Measurements from ENCODE around the gene ARSB. TPM values are rescaled to one million over a fixed set of nuclear protein-coding genes. Genes with fewer than 3 reads are reported as not detected.

ARSB gene
- total and polyA plus RNA-seq, 10 of the 15 experiments (the other 5 are each of a cell fraction or from before 2014, with no cell fraction given), result 1.2 to 8.2 (median 6.1) TPM

DNA sequence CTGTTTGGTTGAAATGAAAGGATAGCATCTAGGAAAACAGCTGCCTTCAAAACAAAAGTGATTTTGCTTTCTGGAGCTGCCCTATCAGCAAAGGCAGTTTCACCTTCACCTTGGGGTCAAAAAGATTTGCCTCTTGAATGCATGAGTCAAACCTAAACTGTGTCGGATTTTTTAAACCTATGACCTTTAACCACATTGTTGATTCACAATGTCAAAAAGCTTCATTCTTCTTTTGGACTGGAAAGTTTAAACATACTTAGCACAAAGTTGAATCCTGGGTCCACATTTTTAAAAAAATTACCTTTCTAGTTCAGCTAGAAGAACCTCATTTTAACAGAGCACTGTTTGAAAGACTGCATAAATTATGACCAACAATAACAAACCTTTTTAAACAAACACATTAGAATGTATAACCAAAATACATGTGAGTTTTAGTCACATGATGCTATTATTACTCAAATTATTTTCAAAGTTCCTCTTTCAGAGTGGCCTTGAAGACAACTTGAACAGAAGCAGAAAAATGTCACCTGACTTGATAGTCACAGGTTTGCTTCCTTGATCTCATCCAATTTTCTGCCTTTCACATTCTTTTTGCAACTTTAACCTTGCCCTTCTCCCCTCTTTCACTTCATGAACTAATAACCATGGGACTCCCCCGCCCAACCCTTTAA lies 226.8 kb downstream of the ARSB start (continued):
- TF ChIP-seq JUND (IDR thresholded peaks at IDR 0.05; ENCODE audit: low read depth, low read length) (peak; percentile 89), POLR2AphosphoS5 (IDR thresholded peaks at IDR 0.05; ENCODE audit: low read length) (no peak), SMC3 (IDR thresholded peaks at IDR 0.05; ENCODE audit: borderline replicate concordance, low read length) (no peak), SMARCA5 (IDR thresholded peaks at IDR 0.05) (no peak), STAT3 (IDR thresholded peaks at IDR 0.05; ENCODE audit: low read depth, low read length) (peak; percentile 89; the same call in 1 of the 2 replicates), SMAD5 (IDR thresholded peaks at IDR 0.05; ENCODE audit: low read depth) (no peak), ZSCAN29 (IDR thresholded peaks at IDR 0.05) (peak; percentile 30; the same call in 1 of the 2 replicates)

DNA sequence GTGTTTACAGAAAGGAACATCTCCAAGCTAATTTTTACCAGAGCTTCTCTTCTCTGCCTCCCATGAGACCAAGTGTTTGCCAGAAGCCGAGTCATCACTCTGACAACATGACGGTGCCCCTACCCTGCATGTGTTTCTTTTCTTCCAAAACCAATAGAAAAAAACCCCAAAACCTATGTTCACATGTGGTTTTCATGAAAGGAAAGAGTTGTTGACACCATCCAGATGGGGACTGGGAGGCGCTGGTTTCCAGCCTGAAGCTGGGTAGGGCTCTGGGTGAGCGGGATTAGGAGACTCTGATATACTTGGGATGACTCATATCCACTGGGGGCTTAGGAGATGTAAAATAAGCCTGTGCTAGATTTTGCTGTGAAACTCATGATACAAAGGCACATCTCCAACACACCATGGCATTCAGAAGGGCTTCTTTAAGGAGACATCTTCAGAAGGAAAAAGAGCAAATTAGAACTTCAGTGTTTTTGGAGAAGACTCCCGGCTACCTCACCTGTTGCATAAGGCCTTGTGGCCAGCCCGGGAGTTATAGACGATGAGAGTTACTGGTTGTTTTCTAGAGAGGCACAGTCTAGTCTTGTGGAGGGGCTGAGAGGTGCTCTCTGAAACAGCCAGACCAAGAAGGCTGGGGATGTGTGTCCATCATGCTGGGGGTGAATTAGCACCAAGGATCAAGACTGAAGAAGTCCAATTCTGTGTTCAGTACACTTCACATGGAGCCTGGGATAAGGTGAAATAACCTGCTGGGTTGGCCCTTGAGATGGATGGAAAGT lies 227.6 kb downstream of the ARSB start:
- Histone ChIP-seq H4K20me1 (ENCODE audit: control insufficient read depth, insufficient read depth) (no peaks in the 10 kb centered on the region), H3K27ac (ENCODE audit: control insufficient read depth, insufficient read depth) (peak overlapping the region; percentile 97), H3K4me2 (ENCODE audit: control insufficient read depth, insufficient read depth) (peak overlapping the region; percentile 83), H3K4me1 (ENCODE audit: control insufficient read depth, insufficient read depth, low read length) (peaks cover 65% of the 10 kb centered on the region), H3K36me3 (ENCODE audit: control insufficient read depth in 2 of 2, insufficient read depth in 2 of 2, low read length in 1 of 2) (no peaks in the 10 kb centered on the region; a peak in 1 of 4 replicates), H3K4me3 (peak overlapping the region; percentile 10; the same call in 1 of the 2 replicates), H3K9ac (ENCODE audit: control insufficient read depth, insufficient read depth, low read length) (peak overlapping the region; percentile 72), H2AFZ (ENCODE audit: control insufficient read depth, low read depth, low read length) (peak overlapping the region; percentile 74), H3K9me3 (replicated peaks; ENCODE audit: control insufficient read depth, insufficient read depth, low read length) (no peaks in the 10 kb centered on the region), H3K27me3 (replicated peaks in 1 of 2; ENCODE audit: control insufficient read depth in 2 of 2, insufficient read depth in 2 of 2, low read length in 1 of 2) (no peaks in the 10 kb centered on the region), H3K79me2 (ENCODE audit: control insufficient read depth, insufficient read depth, low read length) (no peaks in the 10 kb centered on the region)
- under 1% methylated on average over 7 of the region's 7 CpGs for WGBS (ENCODE audit: insufficient coverage, insufficient replicate concordance, low lambda C conversion rate, missing lambda C conversion rate)
- FAIRE-seq (no peak), ATAC-seq (peak; percentile 61), DNase-seq (ENCODE audit: low read depth, low spot score) (peak; percentile 66)
- RAD21 ChIA-PET (ENCODE audit: unreplicated experiment), result interaction anchor here (0.6 to 7.3 kb wide), 29 partner anchors 10 to 216 kb away, joined by 3 to 132 read pairs (median 4); partner anchors contain the start of gene LHFPL2
- SMC1A ChIA-PET (ENCODE audit: uncharacterized antibody, unreplicated experiment), result interaction anchor here (0.7 to 7.5 kb wide), 44 partner anchors 8 to 216 kb away, joined by 3 to 100 read pairs (median 4); no protein-coding TSS in a partner anchor
- intact Hi-C loops (cut with micrococcal nuclease; ENCODE audit: unreplicated experiment), result loop anchor here (1.0 to 10.0 kb wide), 7 partner anchors 24 to 213 kb away; no protein-coding TSS in a partner anchor
- no TSS peak for BruUV-seq (replicated peaks)
- CTCF ChIA-PET, result interaction anchor here (1.0 to 3.8 kb wide), 9 partner anchors 9 to 375 kb away, joined by 3 to 16 read pairs (median 4); no protein-coding TSS in a partner anchor
- in situ Hi-C loops (cut with MboI), result loop anchor here (5.0 kb wide), 1 partner anchor 130 kb away; no protein-coding TSS in a partner anchor
- POLR2A ChIA-PET, result interaction anchor here (1.0 to 2.9 kb wide), 7 partner anchors 10 to 213 kb away, joined by 3 to 22 read pairs (median 5); no protein-coding TSS in a partner anchor
- no peak for TF ChIP-seq MEF2A (IDR thresholded peaks at IDR 0.05; ENCODE audit: insufficient read depth, low read depth, low read length)
- TF ChIP-seq MTA2 (IDR thresholded peaks at IDR 0.05; ENCODE audit: low read depth), result peak; percentile 35; the same call in 1 of the 2 replicates
- no peak for TF ChIP-seq KLF5 (IDR thresholded peaks at IDR 0.05; ENCODE audit: partially characterized antibody)
- peak; percentile 69 for TF ChIP-seq IKZF1 (conservative IDR thresholded peaks at IDR 0.05)
- TF ChIP-seq, protein P1, sequence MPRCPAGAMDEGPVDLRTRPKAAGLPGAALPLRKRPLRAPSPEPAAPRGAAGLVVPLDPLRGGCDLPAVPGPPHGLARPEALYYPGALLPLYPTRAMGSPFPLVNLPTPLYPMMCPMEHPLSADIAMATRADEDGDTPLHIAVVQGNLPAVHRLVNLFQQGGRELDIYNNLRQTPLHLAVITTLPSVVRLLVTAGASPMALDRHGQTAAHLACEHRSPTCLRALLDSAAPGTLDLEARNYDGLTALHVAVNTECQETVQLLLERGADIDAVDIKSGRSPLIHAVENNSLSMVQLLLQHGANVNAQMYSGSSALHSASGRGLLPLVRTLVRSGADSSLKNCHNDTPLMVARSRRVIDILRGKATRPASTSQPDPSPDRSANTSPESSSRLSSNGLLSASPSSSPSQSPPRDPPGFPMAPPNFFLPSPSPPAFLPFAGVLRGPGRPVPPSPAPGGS (IDR thresholded peaks at IDR 0.05; ENCODE audit: borderline replicate concordance, insufficient read depth, low read depth, low read length, poor library complexity, severe bottlenecking), result no peak
- TF ChIP-seq ASH2L (IDR thresholded peaks at IDR 0.05; ENCODE audit: borderline replicate concordance, low read depth), result no peak
- TF ChIP-seq, protein P2, sequence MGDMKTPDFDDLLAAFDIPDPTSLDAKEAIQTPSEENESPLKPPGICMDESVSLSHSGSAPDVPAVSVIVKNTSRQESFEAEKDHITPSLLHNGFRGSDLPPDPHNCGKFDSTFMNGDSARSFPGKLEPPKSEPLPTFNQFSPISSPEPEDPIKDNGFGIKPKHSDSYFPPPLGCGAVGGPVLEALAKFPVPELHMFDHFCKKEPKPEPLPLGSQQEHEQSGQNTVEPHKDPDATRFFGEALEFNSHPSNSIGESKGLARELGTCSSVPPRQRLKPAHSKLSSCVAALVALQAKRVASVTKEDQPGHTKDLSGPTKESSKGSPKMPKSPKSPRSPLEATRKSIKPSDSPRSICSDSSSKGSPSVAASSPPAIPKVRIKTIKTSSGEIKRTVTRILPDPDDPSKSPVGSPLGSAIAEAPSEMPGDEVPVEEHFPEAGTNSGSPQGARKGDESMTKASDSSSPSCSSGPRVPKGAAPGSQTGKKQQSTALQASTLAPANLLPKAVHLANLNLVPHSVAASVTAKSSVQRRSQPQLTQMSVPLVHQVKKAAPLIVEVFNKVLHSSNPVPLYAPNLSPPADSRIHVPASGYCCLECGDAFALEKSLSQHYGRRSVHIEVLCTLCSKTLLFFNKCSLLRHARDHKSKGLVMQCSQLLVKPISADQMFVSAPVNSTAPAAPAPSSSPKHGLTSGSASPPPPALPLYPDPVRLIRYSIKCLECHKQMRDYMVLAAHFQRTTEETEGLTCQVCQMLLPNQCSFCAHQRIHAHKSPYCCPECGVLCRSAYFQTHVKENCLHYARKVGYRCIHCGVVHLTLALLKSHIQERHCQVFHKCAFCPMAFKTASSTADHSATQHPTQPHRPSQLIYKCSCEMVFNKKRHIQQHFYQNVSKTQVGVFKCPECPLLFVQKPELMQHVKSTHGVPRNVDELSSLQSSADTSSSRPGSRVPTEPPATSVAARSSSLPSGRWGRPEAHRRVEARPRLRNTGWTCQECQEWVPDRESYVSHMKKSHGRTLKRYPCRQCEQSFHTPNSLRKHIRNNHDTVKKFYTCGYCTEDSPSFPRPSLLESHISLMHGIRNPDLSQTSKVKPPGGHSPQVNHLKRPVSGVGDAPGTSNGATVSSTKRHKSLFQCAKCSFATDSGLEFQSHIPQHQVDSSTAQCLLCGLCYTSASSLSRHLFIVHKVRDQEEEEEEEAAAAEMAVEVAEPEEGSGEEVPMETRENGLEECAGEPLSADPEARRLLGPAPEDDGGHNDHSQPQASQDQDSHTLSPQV (IDR thresholded peaks at IDR 0.05), result 0 out of 2 replicates have a peak, but pooled peaks have one; percentile 3
- no peak for TF ChIP-seq ETV6 (conservative IDR thresholded peaks at IDR 0.05 in 1 of 2, IDR thresholded peaks at IDR 0.05 in 1 of 2; ENCODE audit: borderline replicate concordance in 1 of 2, low read depth in 1 of 2)

Measured in GM12878 (cell line).